KOPT-K1 (cell line): ENCODE measurements around the gene POLD2.

ENCODE experiments used
- H3K27ac ChIP-seq: fragments of 200-600 bp; sonication (generic); 2 replicates; pipeline ENCODE4 v1.5.1; 2016; ENCODE audit warnings: antibody characterized with exemption, mild to moderate bottlenecking, low read depth, low read length; ENCODE audit not compliant: poor library complexity, severe bottlenecking
- H3K36me3 ChIP-seq: fragments of 200-600 bp; sonication (generic); 2 replicates; pipeline ENCODE4 v1.5.1; 2017; ENCODE audit warnings: antibody characterized with exemption, mild to moderate bottlenecking, low read length, moderate library complexity; ENCODE audit not compliant: insufficient read depth
- H3K9me3 ChIP-seq: fragments of 200-600 bp; sonication (generic); 2 replicates; pipeline ENCODE4 v1.5.1; 2017; ENCODE audit warnings: antibody characterized with exemption, low read length, mild to moderate bottlenecking; ENCODE audit not compliant: insufficient read depth, poor library complexity, severe bottlenecking

POLD2 gene

DNA sequence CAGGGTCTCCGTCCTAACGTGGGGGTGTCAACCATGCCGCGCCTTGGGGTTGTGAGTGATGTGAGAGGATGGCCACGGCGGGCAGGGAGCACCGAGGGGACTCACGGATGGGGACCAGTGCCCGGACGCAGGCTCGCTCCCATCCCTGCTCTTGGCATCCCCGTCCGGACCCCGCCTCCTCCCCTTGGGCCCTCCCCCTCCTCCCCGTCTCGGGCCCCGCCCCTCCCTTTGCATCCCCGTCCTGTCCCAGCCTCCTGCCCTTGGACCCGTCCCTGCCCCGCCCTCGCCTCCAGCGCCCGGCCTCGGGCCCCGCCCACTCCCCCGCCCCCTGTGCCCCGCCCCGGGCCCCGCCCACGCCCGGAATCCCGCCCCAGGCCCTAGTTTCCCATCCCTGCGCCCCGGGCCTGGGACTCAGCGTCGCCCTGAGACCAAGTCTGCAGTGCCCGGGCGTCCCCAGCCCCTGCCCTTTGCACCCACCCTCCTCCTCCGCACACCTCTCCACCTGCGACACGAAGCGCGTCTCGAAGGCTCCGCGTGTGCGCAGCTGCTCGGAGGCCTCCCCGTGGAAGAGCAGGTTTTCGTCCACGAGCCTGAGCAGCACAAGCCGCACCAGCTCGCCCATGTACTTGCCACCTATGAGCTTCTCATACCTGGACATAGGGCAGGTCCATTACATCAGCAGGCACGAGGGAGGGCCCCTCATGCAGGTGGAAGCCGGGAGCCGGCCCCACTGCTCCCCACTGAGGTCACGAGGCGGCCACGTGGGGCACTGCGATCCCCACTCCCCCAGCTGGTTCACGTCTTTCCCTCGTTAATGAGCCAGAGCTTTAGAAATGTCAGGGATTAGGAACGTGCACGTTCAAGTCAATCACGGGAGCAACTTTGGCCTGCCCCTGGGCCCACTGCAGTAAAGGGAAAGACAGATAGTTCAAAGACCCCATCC lies 22.9 kb upstream of the POLD2 start:
- Histone ChIP-seq H3K36me3 (no peaks in the 10 kb centered on the region), H3K9me3 (no peaks in the 10 kb centered on the region), H3K27ac (no peak overlapping the region)

- no peaks in the 10 kb centered on the region for H3K36me3 ChIP-seq
- no peak overlapping the region for H3K27ac ChIP-seq
- H3K9me3 ChIP-seq: no peaks in the 10 kb centered on the region
Observed at GRCh38 chr7:44145479-44145968, 22.2 kb upstream of the POLD2 start.

DNA sequence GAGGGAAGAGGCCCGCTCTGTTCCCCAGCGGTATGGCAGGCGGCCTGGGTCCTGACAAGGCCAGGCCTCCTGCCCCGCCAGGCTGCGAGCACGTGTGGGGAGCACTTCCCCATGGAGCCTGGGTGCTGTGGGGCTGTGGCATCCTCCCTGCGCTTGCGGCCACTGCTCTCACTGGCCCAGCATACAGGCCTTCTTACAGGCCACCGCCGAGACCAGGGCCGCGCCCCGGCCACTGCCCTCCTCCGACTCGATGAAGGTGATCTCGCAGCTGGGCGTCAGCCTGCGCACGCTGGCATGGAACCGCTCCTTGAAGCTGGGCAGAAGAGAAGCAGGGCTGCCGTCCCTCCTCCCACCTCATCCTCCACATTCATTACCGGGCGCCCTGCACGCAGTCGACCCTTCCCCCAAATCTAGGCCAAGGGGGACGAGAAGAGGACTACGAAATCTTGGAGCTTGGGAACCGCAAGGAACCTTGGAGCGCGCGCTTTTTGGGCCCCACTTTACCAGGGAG lies 21.7 kb upstream of the POLD2 start:
- H3K36me3 ChIP-seq: no peaks in the 10 kb centered on the region
- H3K9me3 ChIP-seq: no peaks in the 10 kb centered on the region
- no peak overlapping the region for H3K27ac ChIP-seq

DNA sequence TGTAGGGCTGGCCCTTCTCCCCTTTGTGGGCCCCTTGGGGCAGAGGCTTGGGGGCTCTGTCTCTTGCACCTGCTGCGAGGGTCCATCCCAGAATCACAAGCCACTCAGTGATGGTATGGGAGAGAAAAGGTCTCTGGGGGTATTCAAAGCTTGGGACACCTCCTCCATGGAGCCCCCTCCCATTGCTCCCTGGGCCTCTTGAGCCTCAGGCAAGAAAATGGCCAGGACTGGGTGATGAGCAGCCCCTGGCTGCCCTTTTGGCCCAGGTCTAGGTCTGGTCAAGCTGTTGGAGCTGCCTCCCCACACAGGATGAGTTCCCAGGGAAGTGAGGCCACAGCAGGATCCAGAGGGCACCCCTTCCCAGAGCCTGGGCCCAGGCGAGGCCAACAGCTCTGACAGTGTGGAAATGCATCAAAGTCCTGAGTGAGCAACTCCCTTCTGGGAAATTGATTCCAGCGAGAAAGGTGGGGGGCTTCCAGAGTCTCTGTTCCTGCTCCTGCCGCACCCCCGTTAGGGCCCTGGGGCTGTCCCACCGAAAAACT lies 21.1 kb upstream of the POLD2 start:
- Histone ChIP-seq H3K9me3 (no peaks in the 10 kb centered on the region), H3K27ac (no peak overlapping the region), H3K36me3 (no peaks in the 10 kb centered on the region)

DNA sequence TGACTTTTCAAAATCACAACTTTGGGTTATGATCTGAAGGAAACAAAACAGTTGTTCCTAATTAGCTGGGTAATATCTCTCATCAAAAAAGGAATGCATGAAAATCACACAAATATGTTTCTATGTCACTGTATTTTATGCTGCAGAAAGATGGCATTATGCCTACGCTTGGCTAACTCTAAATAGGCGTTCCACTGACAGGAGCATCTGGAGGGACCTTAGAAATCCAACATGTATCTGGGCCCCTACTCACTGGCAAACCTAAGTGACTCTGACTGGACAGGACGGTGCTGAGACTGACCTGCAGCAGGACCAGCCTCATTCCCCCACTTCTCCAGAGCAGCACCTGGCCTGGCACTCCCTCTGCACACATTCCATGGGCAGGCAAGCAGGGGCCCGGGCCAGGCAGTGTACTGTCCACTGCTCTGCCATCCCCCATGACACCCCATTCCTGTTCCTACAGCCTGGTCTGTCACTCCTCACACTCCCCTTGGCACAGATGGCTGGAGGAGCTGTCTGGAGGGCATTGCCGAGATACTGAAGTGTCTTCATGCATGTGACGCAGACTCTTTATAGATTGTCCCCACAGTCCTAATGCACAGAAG lies 20.4 kb upstream of the POLD2 start:
- no peak overlapping the region for H3K27ac ChIP-seq
- H3K9me3 ChIP-seq: no peaks in the 10 kb centered on the region
- H3K36me3 ChIP-seq: no peaks in the 10 kb centered on the region

DNA sequence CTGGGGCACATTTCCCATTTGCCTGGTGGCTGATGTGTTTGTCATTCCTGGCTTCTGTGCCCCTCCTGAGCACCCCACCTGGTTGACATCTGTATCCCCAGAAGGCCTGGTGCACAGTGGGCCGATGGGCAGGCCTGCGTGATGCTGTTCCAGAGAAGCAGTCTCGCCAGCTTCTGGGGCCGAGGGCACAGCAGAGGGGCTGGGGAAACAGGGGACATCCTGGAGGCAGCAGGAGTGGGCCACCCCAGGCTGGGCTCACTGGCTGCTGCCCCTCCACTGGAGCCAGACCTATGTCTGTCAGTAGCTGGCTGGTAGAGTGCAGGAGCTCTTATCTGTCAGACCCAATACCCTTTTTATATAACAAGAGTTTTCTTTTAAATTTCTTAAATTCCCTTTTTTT lies 18.7 kb upstream of the POLD2 start:
- no peak overlapping the region for H3K27ac ChIP-seq
- no peaks in the 10 kb centered on the region for H3K9me3 ChIP-seq
- H3K36me3 ChIP-seq: no peaks in the 10 kb centered on the region

DNA sequence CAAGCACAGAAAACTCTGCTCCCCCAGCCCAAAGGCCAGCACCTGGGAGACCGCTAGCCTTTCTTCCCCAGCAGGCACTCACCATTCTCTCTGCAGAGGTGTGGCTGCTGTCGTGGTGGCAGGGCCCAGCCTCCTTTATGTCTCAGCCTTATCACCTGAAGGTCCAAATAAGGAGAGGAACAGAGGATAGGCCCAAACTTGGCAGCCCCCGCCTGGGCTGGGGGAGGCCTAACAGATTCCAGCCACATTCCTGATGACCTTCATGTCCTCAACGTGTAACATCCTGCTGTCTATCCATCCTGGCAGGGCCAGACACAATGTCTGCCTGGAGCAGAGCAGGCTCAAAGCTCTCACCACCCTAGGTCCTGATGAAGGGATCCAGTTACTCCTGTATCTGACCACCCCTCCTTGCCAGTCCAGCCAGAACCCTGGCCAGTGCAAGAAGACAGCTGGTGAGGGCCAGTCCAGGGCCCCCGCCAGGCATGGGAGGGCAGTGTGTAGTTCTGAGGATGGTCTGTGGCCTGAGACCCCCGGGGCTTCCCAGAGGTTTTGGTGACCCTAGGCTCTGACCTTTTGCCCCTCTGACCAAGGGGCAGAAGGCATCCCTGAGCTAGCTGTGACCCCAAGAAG lies 18.0 kb upstream of the POLD2 start, which contains the start of gene MYL7:
MYL7 (minus strand) TSS at position 112 of the 630 bp plus-strand sequence; CDS start at position 85, 27 bp downstream.
- no peak within 1 kb of the TSS for H3K27ac ChIP-seq
- no peaks in the 10 kb centered on the region for H3K36me3 ChIP-seq
- no peaks in the 10 kb centered on the region for H3K9me3 ChIP-seq

- no peaks in the 10 kb centered on the region for H3K9me3 ChIP-seq
- H3K36me3 ChIP-seq: no peaks in the 10 kb centered on the region
- no peak overlapping the region for H3K27ac ChIP-seq
Observed at GRCh38 chr7:44140341-44140740, 17.0 kb upstream of the POLD2 start.

DNA sequence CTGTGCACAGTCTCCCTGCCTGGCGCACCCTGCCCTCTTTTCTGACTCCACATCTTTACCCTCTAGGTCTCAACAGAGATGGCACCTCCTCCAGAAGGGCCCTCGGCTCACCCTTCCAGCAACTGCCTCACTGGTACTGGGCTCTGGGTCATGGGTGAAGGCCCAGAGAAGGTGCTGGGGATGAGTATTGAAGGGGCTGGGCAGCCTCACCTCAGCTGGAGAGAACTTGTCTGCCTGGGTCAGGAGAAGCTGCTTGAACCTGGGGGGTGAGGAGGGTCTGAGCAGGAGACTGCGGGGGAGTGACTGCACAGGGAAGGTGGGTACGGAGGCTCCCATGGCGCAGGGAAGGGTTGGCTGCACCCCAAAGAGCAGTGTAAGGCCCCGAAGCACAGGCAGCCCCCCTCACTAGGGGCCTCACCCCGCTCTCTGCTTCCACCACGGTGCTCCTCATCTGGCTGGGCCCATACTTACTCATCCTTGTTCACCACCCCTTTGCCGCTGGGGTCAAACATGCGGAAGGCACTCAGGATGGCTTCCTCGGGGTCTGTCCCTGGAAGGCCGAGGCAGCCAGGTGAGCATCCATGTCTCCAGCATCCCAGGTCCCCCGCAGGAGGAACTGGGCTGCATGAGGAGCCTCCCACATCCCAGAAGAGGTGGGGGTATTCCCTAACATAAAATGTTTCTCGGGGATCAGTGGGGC lies 16.1 kb upstream of the POLD2 start:
- no peaks in the 10 kb centered on the region for H3K9me3 ChIP-seq

DNA sequence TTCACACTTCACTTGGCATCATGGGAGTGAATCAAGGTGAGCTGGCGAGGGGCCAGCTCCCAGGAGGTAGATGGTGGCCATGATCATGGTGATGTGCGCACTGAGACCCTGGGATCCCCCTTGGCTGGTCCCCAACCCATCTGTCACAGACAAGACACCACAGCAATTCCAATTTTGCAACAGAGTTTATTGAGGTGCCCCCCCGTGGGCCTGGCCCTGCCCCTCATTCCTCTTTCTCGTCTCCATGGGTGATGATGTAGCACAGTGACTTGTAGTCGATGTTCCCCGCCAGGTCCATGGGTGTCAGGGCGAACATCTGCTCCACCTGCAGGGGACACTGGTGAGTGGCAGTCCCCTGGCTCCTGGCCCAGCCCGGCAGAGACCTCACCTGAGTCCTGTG lies 15.3 kb upstream of the POLD2 start:
- Histone ChIP-seq H3K9me3 (no peaks in the 10 kb centered on the region), H3K27ac (no peak overlapping the region), H3K36me3 (no peaks in the 10 kb centered on the region)

More for the DNA sequence above, 16.1 kb upstream of the POLD2 start:
- Histone ChIP-seq H3K27ac (no peak overlapping the region), H3K36me3 (no peaks in the 10 kb centered on the region)

GRCh38 chr7:44136731-44137130 lies 13.4 kb upstream of the POLD2 start:
- H3K9me3 ChIP-seq: no peaks in the 10 kb centered on the region
- H3K36me3 ChIP-seq: no peaks in the 10 kb centered on the region
- no peak overlapping the region for H3K27ac ChIP-seq

GRCh38 chr7:44134943-44135628 lies 11.7 kb upstream of the POLD2 start:
- H3K9me3 ChIP-seq: no peaks in the 10 kb centered on the region
- no peaks in the 10 kb centered on the region for H3K36me3 ChIP-seq
- no peak overlapping the region for H3K27ac ChIP-seq

GRCh38 chr7:44133295-44133694 lies 9.9 kb upstream of the POLD2 start:
- H3K9me3 ChIP-seq: no peaks in the 10 kb centered on the region
- H3K36me3 ChIP-seq: no peaks in the 10 kb centered on the region

GRCh38 chr7:44132039-44132438 lies 8.7 kb upstream of the POLD2 start:
- peak overlapping the region; percentile 16 for H3K27ac ChIP-seq

More at GRCh38 chr7:44133295-44133694, 9.9 kb upstream of the POLD2 start:
- no peak overlapping the region for H3K27ac ChIP-seq

More at GRCh38 chr7:44132039-44132438, 8.7 kb upstream of the POLD2 start:
- peaks cover 11% of the 10 kb centered on the region for H3K9me3 ChIP-seq
- H3K36me3 ChIP-seq: no peaks in the 10 kb centered on the region
